ENCODE measurements around the gene MAN2A1. TPM values are rescaled to one million over a fixed set of nuclear protein-coding genes. Genes with fewer than 3 reads are reported as not detected.

MAN2A1 gene
- total RNA-seq, 1 experiment from 2014 or later: 51.0 TPM

DNA sequence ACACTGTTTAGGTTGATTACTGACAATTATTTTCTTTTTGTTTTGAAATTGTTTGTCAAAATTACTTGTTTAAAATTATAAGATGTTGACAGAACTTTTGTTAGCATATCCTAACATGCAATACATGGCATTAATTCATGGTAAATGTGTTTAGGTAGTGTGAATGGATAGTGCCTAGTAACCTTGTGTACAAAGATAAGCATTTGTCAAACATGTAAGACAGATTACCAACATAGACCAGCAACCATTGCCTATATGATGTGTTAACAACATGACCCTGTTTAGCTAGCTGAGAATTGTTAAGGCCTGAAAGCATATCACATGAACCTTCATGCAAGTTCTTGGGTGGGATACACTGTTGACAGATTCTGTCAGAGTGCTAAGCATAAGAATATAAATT lies 13.4 kb downstream of the MAN2A1 start:
- no peaks in the 10 kb centered on the region for H3K9me3 ChIP-seq (ENCODE audit: control insufficient read depth, insufficient read depth, low read depth, low read length)
- ChIA-PET CTCF (no interaction called here), POLR2A (no interaction called here)
- H3K27ac ChIP-seq (ENCODE audit: low read length): no peak overlapping the region
- DNase-seq (ENCODE audit: low read depth, low spot score) (no peak), ATAC-seq (no peak)
- no peak overlapping the region for H3K4me3 ChIP-seq (ENCODE audit: low read depth in 2 of 2, low read length in 2 of 2)
- intact Hi-C loops (cut with micrococcal nuclease; ENCODE audit: unreplicated experiment): no loop called here
- H3K27me3 ChIP-seq (ENCODE audit: control insufficient read depth, insufficient read depth, low read length): no peaks in the 10 kb centered on the region
- in situ Hi-C loops (cut with HindIII; ENCODE audit: low pct_unique_long_range_greater_than_20kb, low sequenced_read_pairs): no loop called here
- H3K4me1 ChIP-seq (ENCODE audit: control insufficient read depth, insufficient read depth, low read length): no peaks in the 10 kb centered on the region
- TF ChIP-seq TCF7L2 (IDR thresholded peaks at IDR 0.05; ENCODE audit: low read depth, low read length): no peak
- no peaks in the 10 kb centered on the region for H3K36me3 ChIP-seq (ENCODE audit: control insufficient read depth, insufficient read depth, low read length)
- no TSS peak for BruUV-seq (replicated peaks)

DNA sequence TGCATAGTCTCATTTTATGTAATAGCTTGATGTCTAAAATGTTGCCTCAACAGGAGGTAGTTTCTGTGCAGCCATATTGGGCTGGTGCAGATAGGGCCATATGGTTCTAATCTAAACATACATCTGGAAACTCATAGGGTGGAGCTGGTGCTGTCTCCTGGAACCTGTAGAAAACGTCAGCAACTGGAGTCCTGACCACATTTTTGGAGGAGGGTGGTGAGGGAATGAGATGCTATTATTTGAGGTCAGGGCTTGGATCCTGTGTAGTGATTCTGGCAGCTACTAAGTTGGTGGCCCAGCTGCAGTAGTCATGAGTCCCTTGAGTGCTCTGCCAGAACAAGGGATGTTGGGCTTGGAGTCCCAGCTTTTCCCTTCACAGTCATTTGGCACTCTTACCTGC lies 14.1 kb downstream of the MAN2A1 start:
- ChIA-PET POLR2A (no interaction called here), CTCF (no interaction called here)
- Histone ChIP-seq H3K27me3 (ENCODE audit: control insufficient read depth, insufficient read depth, low read length) (no peaks in the 10 kb centered on the region), H3K4me3 (ENCODE audit: low read depth in 2 of 2, low read length in 2 of 2) (no peak overlapping the region), H3K36me3 (ENCODE audit: control insufficient read depth, insufficient read depth, low read length) (no peaks in the 10 kb centered on the region), H3K9me3 (ENCODE audit: control insufficient read depth, insufficient read depth, low read depth, low read length) (no peaks in the 10 kb centered on the region), H3K27ac (ENCODE audit: low read length) (no peak overlapping the region), H3K4me1 (ENCODE audit: control insufficient read depth, insufficient read depth, low read length) (no peaks in the 10 kb centered on the region)
- intact Hi-C loops (cut with micrococcal nuclease; ENCODE audit: unreplicated experiment) (no loop called here), in situ Hi-C loops (cut with HindIII; ENCODE audit: low pct_unique_long_range_greater_than_20kb, low sequenced_read_pairs) (no loop called here)
- TF ChIP-seq, protein P1, sequence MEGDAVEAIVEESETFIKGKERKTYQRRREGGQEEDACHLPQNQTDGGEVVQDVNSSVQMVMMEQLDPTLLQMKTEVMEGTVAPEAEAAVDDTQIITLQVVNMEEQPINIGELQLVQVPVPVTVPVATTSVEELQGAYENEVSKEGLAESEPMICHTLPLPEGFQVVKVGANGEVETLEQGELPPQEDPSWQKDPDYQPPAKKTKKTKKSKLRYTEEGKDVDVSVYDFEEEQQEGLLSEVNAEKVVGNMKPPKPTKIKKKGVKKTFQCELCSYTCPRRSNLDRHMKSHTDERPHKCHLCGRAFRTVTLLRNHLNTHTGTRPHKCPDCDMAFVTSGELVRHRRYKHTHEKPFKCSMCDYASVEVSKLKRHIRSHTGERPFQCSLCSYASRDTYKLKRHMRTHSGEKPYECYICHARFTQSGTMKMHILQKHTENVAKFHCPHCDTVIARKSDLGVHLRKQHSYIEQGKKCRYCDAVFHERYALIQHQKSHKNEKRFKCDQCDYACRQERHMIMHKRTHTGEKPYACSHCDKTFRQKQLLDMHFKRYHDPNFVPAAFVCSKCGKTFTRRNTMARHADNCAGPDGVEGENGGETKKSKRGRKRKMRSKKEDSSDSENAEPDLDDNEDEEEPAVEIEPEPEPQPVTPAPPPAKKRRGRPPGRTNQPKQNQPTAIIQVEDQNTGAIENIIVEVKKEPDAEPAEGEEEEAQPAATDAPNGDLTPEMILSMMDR (IDR thresholded peaks at IDR 0.05): no peak
- TF ChIP-seq, protein P2, sequence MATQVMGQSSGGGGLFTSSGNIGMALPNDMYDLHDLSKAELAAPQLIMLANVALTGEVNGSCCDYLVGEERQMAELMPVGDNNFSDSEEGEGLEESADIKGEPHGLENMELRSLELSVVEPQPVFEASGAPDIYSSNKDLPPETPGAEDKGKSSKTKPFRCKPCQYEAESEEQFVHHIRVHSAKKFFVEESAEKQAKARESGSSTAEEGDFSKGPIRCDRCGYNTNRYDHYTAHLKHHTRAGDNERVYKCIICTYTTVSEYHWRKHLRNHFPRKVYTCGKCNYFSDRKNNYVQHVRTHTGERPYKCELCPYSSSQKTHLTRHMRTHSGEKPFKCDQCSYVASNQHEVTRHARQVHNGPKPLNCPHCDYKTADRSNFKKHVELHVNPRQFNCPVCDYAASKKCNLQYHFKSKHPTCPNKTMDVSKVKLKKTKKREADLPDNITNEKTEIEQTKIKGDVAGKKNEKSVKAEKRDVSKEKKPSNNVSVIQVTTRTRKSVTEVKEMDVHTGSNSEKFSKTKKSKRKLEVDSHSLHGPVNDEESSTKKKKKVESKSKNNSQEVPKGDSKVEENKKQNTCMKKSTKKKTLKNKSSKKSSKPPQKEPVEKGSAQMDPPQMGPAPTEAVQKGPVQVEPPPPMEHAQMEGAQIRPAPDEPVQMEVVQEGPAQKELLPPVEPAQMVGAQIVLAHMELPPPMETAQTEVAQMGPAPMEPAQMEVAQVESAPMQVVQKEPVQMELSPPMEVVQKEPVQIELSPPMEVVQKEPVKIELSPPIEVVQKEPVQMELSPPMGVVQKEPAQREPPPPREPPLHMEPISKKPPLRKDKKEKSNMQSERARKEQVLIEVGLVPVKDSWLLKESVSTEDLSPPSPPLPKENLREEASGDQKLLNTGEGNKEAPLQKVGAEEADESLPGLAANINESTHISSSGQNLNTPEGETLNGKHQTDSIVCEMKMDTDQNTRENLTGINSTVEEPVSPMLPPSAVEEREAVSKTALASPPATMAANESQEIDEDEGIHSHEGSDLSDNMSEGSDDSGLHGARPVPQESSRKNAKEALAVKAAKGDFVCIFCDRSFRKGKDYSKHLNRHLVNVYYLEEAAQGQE (IDR thresholded peaks at IDR 0.05; ENCODE audit: insufficient read depth in 1 of 2, low read depth in 2 of 2, low read length in 1 of 2): no peak
- TF ChIP-seq SIN3A (IDR thresholded peaks at IDR 0.05; ENCODE audit: borderline replicate concordance, insufficient read depth, low read depth, low read length): no peak
- TF ChIP-seq TCF7L2 (IDR thresholded peaks at IDR 0.05; ENCODE audit: low read depth, low read length): no peak
- no peak for TF ChIP-seq POLR2AphosphoS5 (IDR thresholded peaks at IDR 0.05; ENCODE audit: low read depth, low read length)
- no TSS peak for BruUV-seq (replicated peaks)
- no peak for ATAC-seq
- DNase-seq (ENCODE audit: low read depth, low spot score): no peak

DNA sequence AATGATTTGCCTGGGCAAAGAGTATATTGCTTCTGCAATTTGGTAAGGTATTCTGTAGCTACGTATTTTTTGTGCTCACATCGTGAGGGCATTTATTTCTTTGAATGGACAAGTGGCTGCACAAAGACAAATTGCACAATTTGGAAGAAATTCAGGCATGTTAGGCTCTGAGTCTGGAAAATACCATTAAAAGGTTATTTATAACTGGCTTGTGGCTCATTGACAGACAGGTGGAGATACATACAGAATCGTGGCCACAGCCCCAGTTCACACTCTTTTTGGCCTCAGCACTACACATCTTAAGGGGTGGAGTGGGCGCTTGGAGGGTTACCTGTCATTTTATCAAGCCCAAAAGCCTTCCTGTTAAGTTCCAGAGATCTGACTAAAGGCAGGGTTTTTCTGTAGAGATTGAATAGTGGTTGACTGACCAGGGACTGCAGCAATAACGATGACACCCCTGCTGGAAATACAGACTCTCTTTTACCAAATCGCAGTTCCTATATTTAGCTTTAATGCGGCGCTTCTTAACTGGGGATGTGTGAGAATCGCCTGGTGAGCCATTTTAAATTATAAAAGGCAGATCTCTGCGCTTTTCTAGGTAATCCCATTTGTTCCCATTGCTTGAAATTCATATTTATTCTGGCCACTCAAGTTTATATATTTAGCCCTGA lies 14.7 kb downstream of the MAN2A1 start:
- no peak for DNase-seq (ENCODE audit: low read depth, low spot score)
- H3K27me3 ChIP-seq (ENCODE audit: control insufficient read depth, insufficient read depth, low read length): no peaks in the 10 kb centered on the region
- H3K27ac ChIP-seq (ENCODE audit: low read length): no peak overlapping the region
- TF ChIP-seq POLR2AphosphoS5 (IDR thresholded peaks at IDR 0.05; ENCODE audit: low read depth, low read length) (no peak), TCF7L2 (IDR thresholded peaks at IDR 0.05; ENCODE audit: low read depth, low read length) (no peak), SIN3A (IDR thresholded peaks at IDR 0.05; ENCODE audit: borderline replicate concordance, insufficient read depth, low read depth, low read length) (no peak)
- TF ChIP-seq, protein P2 (IDR thresholded peaks at IDR 0.05; ENCODE audit: insufficient read depth in 1 of 2, low read depth in 2 of 2, low read length in 1 of 2): no peak
- TF ChIP-seq, protein P1 (IDR thresholded peaks at IDR 0.05): no peak
- H3K9me3 ChIP-seq (ENCODE audit: control insufficient read depth, insufficient read depth, low read depth, low read length): no peaks in the 10 kb centered on the region
- no peak overlapping the region for H3K4me3 ChIP-seq (ENCODE audit: low read depth in 2 of 2, low read length in 2 of 2)
- CTCF ChIA-PET: no interaction called here
- in situ Hi-C loops (cut with HindIII; ENCODE audit: low pct_unique_long_range_greater_than_20kb, low sequenced_read_pairs) (no loop called here), intact Hi-C loops (cut with micrococcal nuclease; ENCODE audit: unreplicated experiment) (no loop called here)
- BruUV-seq (replicated peaks): no TSS peak
- H3K4me1 ChIP-seq (ENCODE audit: control insufficient read depth, insufficient read depth, low read length): no peaks in the 10 kb centered on the region
- no peaks in the 10 kb centered on the region for H3K36me3 ChIP-seq (ENCODE audit: control insufficient read depth, insufficient read depth, low read length)
- POLR2A ChIA-PET: no interaction called here
- ATAC-seq: no peak

Measured in Panc1 (cell line).